Caco-2 (cell line): ENCODE measurements around the gene GPS1. TPM values are rescaled to one million over a fixed set of nuclear protein-coding genes. Genes with fewer than 3 reads are reported as not detected.

ENCODE experiments used
- BruUV-seq: library from RNA; stranded (reverse); fragments of 400-500 nt; replicated peaks from 2 replicates; lab custom pipeline; 2021; lab: Mats Ljungman, UMichigan
- CTCF ChIA-PET: fragments of 300-600 bp; sonication (Branson Sonifier 250); formaldehyde crosslinking; loops from one replicate; lab custom pipeline; 2022; ENCODE audit warnings: antibody characterized with exemption; lab: Charles Lee
- POLR2A ChIA-PET: fragments of 300-600 bp; sonication (Branson Sonifier 250); formaldehyde crosslinking; loops from one replicate; lab custom pipeline; 2022; ENCODE audit warnings: antibody characterized with exemption; lab: Charles Lee
- DNase-seq, 2 experiments: peaks; one replicate each; pipeline versions ENCODE4 v3.0.0 to v3.0.0-alpha.2; 2020 to 2022
- H3K27me3 ChIP-seq: replicated peaks from 2 replicates; pipeline ENCODE4 v1.6.0; 2011; ENCODE audit warnings: low read length; ENCODE audit not compliant: control insufficient read depth, insufficient read depth
- H3K36me3 ChIP-seq: 2 replicates; pipeline ENCODE4 v1.5.1; 2011; ENCODE audit warnings: low read length; ENCODE audit not compliant: control insufficient read depth, insufficient read depth
- H3K4me1 ChIP-seq: fragments of 250-450 bp; sonication (Bioruptor Pico); 2 replicates; pipeline ENCODE4 v1.5.1; 2020; ENCODE audit warnings: mild to moderate bottlenecking
- H3K4me3 ChIP-seq: 2 replicates; pipeline ENCODE4 v1.5.1; 2011; ENCODE audit warnings: low read depth, mild to moderate bottlenecking, control low read depth, low read length
- H3K9me3 ChIP-seq: fragments of 250-450 bp; sonication (Bioruptor Pico); 2 replicates; pipeline ENCODE4 v1.5.1; 2020; ENCODE audit warnings: mild to moderate bottlenecking, moderate library complexity
- H3K27ac Mint-ChIP-seq: one replicate; pipeline ENCODE4 v1.8.0; 2022; ENCODE audit warnings: mixed read lengths; ENCODE audit not compliant: unreplicated experiment
- H3K27me3 Mint-ChIP-seq: one replicate; pipeline ENCODE4 v1.8.0; 2022; ENCODE audit warnings: mixed read lengths; ENCODE audit not compliant: insufficient read depth, unreplicated experiment
- H3K36me3 Mint-ChIP-seq: one replicate; pipeline ENCODE4 v1.8.0; 2022; ENCODE audit warnings: mild to moderate bottlenecking, mixed read lengths; ENCODE audit not compliant: insufficient read depth, unreplicated experiment
- H3K4me1 Mint-ChIP-seq: one replicate; pipeline ENCODE4 v1.8.0; 2022; ENCODE audit warnings: low read depth, mixed read lengths; ENCODE audit not compliant: unreplicated experiment
- H3K4me3 Mint-ChIP-seq: one replicate; pipeline ENCODE4 v1.8.0; 2022; ENCODE audit warnings: mild to moderate bottlenecking, moderate library complexity, mixed read lengths; ENCODE audit not compliant: unreplicated experiment
- H3K9me3 Mint-ChIP-seq: one replicate; pipeline ENCODE4 v1.8.0; 2022; ENCODE audit warnings: mixed read lengths; ENCODE audit not compliant: unreplicated experiment
- CTCF ChIP-seq, 2 experiments: fragments of 200-600 bp in 1 of 2; IDR thresholded peaks; 1 replicate in 1 of 2; 2 replicates in 1 of 2; pipeline versions ENCODE4 v1.5.1 to v1.8.0; 2011 to 2022; ENCODE audit warnings: antibody characterized with exemption in 1 of 2, control low read depth in 1 of 2, inconsistent platforms in 1 of 2, low read depth in 1 of 2, low read length in 1 of 2, mild to moderate bottlenecking in 1 of 2, moderate library complexity in 1 of 2; ENCODE audit not compliant: insufficient read depth in 1 of 2, severe bottlenecking in 1 of 2, unreplicated experiment in 1 of 2
- intact Hi-C: fragments of 100-400 bp; cut with micrococcal nuclease; formaldehyde crosslinking; loops from one replicate; pipeline ENCODE4 v1.10.0; 2022; ENCODE audit not compliant: unreplicated experiment
- total RNA-seq: library from RNA; stranded (reverse); gene quantifications from 2 replicates; pipeline ENCODE4 v1.2.3, GENCODE V29; 2022

GPS1 gene
- total RNA-seq, 1 experiment from 2014 or later: 195 TPM

GRCh38 chr17:82016061-82016874, 35.4 kb upstream of the GPS1 start:
- ChIA-PET CTCF (no interaction called here), POLR2A (no interaction called here)
- Mint-ChIP-seq H3K27me3 (no peaks in the 10 kb centered on the region), H3K36me3 (peaks cover 42% of the 10 kb centered on the region), H3K4me1 (no peaks in the 10 kb centered on the region), H3K27ac (no peak overlapping the region), H3K9me3 (no peaks in the 10 kb centered on the region), H3K4me3 (no peak overlapping the region)
- no peaks in the 10 kb centered on the region for H3K27me3 ChIP-seq
- H3K4me3 ChIP-seq: no peak overlapping the region
- H3K4me1 ChIP-seq: peaks cover 5% of the 10 kb centered on the region
- intact Hi-C loops: no loop called here
- DNase-seq: no peak
- H3K9me3 ChIP-seq: no peaks in the 10 kb centered on the region
- no TSS peak for BruUV-seq
- no peaks in the 10 kb centered on the region; the same call in 1 of the 2 replicates for H3K36me3 ChIP-seq
- TF ChIP-seq CTCF (IDR thresholded peaks at IDR 0.05; ENCODE audit: insufficient read depth in 1 of 2, low read depth in 1 of 2, low read length in 1 of 2, severe bottlenecking in 1 of 2, unreplicated experiment in 1 of 2): no peak

- BruUV-seq: no TSS peak
- no peak overlapping the region for H3K4me3 ChIP-seq
- H3K27me3 Mint-ChIP-seq: no peaks in the 10 kb centered on the region
- ChIA-PET POLR2A (no interaction called here), CTCF (no interaction called here)
- no peaks in the 10 kb centered on the region for H3K9me3 Mint-ChIP-seq
- peaks cover 49% of the 10 kb centered on the region for H3K36me3 Mint-ChIP-seq
- H3K4me1 ChIP-seq: peaks cover 11% of the 10 kb centered on the region
- no peak for TF ChIP-seq CTCF (IDR thresholded peaks at IDR 0.05; ENCODE audit: insufficient read depth in 1 of 2, low read depth in 1 of 2, low read length in 1 of 2, severe bottlenecking in 1 of 2, unreplicated experiment in 1 of 2)
- DNase-seq: no peak
- H3K4me1 Mint-ChIP-seq: no peaks in the 10 kb centered on the region
- no peaks in the 10 kb centered on the region for H3K27me3 ChIP-seq
- intact Hi-C loops: no loop called here
- H3K27ac Mint-ChIP-seq: no peak overlapping the region
- no peaks in the 10 kb centered on the region for H3K9me3 ChIP-seq
- no peak overlapping the region for H3K4me3 Mint-ChIP-seq
- no peaks in the 10 kb centered on the region; the same call in 1 of the 2 replicates for H3K36me3 ChIP-seq
Measured at GRCh38 chr17:82016875-82017459, 34.7 kb upstream of the GPS1 start.

- no peak for DNase-seq
- intact Hi-C loops: no loop called here
Measured at GRCh38 chr17:82017612-82018151, 34.0 kb upstream of the GPS1 start.

More at GRCh38 chr17:82017612-82018151, 34.0 kb upstream of the GPS1 start:
- Histone ChIP-seq H3K36me3 (no peaks in the 10 kb centered on the region; the same call in 1 of the 2 replicates), H3K9me3 (no peaks in the 10 kb centered on the region), H3K4me1 (peaks cover 11% of the 10 kb centered on the region), H3K27me3 (no peaks in the 10 kb centered on the region), H3K4me3 (no peak overlapping the region)
- Mint-ChIP-seq H3K36me3 (peaks cover 56% of the 10 kb centered on the region), H3K4me3 (no peak overlapping the region), H3K4me1 (no peaks in the 10 kb centered on the region), H3K27me3 (no peaks in the 10 kb centered on the region), H3K27ac (no peak overlapping the region), H3K9me3 (no peaks in the 10 kb centered on the region)
- ChIA-PET CTCF (no interaction called here), POLR2A (no interaction called here)
- no peak for TF ChIP-seq CTCF (IDR thresholded peaks at IDR 0.05; ENCODE audit: insufficient read depth in 1 of 2, low read depth in 1 of 2, low read length in 1 of 2, severe bottlenecking in 1 of 2, unreplicated experiment in 1 of 2)
- no TSS peak for BruUV-seq
